Progenitor cell of endocrine pancreas (in vitro differentiated cells): ENCODE data around the gene C10orf71. TPM values are rescaled to one million over a fixed set of nuclear protein-coding genes. Genes with fewer than 3 reads are reported as not detected.

Source experiments
- DNase-seq: peaks from one replicate; pipeline ENCODE4 v3.0.0; 2021; ENCODE audit warnings: low spot score; ENCODE audit not compliant: unreplicated experiment
- H3K27ac Mint-ChIP-seq: 2 replicates; pipeline ENCODE4 v1.8.0; 2021; ENCODE audit warnings: mild to moderate bottlenecking, moderate library complexity, mixed read lengths
- H3K27me3 Mint-ChIP-seq: 2 replicates; pipeline ENCODE4 v1.8.0; 2021; ENCODE audit warnings: mixed read lengths
- H3K36me3 Mint-ChIP-seq: 2 replicates; pipeline ENCODE4 v1.8.0; 2022; ENCODE audit warnings: mixed read lengths; ENCODE audit not compliant: insufficient read depth
- H3K4me1 Mint-ChIP-seq: 2 replicates; pipeline ENCODE4 v1.8.0; 2021; ENCODE audit warnings: low read depth, mixed read lengths
- H3K4me3 Mint-ChIP-seq: 2 replicates; pipeline ENCODE4 v1.8.0; 2021; ENCODE audit warnings: low read depth, mild to moderate bottlenecking, moderate library complexity, mixed read lengths
- H3K9me3 Mint-ChIP-seq: 2 replicates; pipeline ENCODE4 v1.8.0; 2021; ENCODE audit warnings: low read depth, mixed read lengths
- total RNA-seq: library from RNA; stranded (reverse); gene quantifications from 2 replicates; pipeline ENCODE4 v1.2.1, GENCODE V29; 2021
- TF ChIP-seq, protein P1 (sequence below): fragments of 200-600 bp; sonication (generic); IDR thresholded peaks from one replicate; pipeline ENCODE4 v1.5.0; 2021; ENCODE audit warnings: antibody characterized with exemption, mild to moderate bottlenecking; ENCODE audit not compliant: unreplicated experiment

Gene C10orf71
- total RNA-seq, 1 donor from 2014 or later = not detected

DNA sequence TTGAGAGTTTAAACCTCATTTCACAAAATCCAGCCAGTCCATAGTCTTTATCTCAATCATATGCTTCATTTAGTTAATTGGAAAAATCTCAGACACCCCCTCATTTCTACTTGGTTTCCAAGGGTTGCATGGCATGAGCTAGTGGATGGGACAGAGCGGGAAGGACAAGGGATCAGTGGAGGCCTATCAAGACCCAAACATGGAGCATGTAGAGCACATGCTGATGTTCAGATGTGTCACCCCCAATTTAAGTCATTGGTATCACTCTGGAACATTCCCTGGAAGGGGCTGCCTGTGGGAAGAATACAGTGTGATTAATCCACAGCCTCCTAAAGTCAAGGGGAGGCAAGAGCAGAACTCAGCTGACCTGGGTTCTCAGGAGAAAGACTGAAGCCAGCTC, 2.3 kb downstream of the C10orf71 start:
- Mint-ChIP-seq H3K4me3 (no peak overlapping the region), H3K9me3 (no peaks in the 10 kb centered on the region), H3K36me3 (no peaks in the 10 kb centered on the region), H3K27me3 (peaks cover 32% of the 10 kb centered on the region), H3K4me1 (peaks cover 19% of the 10 kb centered on the region), H3K27ac (no peak overlapping the region)
- no peak for DNase-seq
- TF ChIP-seq, protein P1, sequence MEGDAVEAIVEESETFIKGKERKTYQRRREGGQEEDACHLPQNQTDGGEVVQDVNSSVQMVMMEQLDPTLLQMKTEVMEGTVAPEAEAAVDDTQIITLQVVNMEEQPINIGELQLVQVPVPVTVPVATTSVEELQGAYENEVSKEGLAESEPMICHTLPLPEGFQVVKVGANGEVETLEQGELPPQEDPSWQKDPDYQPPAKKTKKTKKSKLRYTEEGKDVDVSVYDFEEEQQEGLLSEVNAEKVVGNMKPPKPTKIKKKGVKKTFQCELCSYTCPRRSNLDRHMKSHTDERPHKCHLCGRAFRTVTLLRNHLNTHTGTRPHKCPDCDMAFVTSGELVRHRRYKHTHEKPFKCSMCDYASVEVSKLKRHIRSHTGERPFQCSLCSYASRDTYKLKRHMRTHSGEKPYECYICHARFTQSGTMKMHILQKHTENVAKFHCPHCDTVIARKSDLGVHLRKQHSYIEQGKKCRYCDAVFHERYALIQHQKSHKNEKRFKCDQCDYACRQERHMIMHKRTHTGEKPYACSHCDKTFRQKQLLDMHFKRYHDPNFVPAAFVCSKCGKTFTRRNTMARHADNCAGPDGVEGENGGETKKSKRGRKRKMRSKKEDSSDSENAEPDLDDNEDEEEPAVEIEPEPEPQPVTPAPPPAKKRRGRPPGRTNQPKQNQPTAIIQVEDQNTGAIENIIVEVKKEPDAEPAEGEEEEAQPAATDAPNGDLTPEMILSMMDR = no peak

DNA sequence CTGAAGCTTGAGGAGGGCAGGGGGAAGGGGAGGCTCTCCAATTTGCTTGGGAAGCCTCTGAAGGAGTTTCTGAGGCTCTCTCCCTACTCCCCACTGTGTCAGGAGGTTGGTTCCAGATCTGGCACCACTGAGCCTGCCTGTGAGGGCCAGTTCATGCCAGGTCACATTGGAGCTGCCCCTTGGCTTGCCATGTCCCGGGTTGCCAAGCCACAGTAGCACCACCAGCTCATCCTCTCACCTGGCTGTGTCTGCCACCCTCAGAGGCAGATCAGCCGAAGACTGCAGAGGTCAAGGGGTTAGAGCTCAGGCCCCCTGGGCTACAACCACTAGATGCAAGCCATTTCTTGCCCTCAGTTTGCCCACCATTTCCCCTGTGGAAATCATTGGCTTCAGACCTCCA, 3.1 kb downstream of the C10orf71 start:
- no peaks in the 10 kb centered on the region for H3K9me3 Mint-ChIP-seq
- no peak overlapping the region for H3K27ac Mint-ChIP-seq
- no peak overlapping the region for H3K4me3 Mint-ChIP-seq
- no peaks in the 10 kb centered on the region for H3K36me3 Mint-ChIP-seq
- peaks cover 29% of the 10 kb centered on the region for H3K27me3 Mint-ChIP-seq
- DNase-seq = no peak
- TF ChIP-seq, protein P1 = no peak
- H3K4me1 Mint-ChIP-seq = peaks cover 16% of the 10 kb centered on the region

DNA sequence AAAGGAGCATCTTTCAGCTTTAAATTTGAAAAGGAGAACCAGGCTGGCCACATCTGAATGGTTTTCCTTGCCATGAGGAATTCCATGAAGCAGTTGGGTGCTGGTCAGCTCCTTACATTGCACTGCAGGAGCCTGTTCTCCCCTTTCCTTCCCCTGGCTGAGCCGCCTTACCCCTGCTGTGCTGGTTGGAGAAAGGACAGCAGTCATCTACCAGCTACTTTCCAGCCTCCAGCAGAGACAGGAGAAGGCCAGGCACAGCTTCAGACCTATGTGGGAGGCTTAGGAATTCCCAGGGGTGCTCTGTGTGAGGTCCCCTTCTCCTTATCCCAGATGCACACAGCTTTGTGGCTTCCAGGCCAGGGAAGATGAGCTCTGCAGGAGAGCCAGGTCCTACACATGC, 4.7 kb downstream of the C10orf71 start:
- TF ChIP-seq, protein P1 = no peak
- Mint-ChIP-seq H3K9me3 (no peaks in the 10 kb centered on the region), H3K36me3 (no peaks in the 10 kb centered on the region), H3K27ac (no peak overlapping the region), H3K4me3 (no peak overlapping the region), H3K27me3 (peaks cover 20% of the 10 kb centered on the region), H3K4me1 (peaks cover 6% of the 10 kb centered on the region)
- no peak for DNase-seq

DNA sequence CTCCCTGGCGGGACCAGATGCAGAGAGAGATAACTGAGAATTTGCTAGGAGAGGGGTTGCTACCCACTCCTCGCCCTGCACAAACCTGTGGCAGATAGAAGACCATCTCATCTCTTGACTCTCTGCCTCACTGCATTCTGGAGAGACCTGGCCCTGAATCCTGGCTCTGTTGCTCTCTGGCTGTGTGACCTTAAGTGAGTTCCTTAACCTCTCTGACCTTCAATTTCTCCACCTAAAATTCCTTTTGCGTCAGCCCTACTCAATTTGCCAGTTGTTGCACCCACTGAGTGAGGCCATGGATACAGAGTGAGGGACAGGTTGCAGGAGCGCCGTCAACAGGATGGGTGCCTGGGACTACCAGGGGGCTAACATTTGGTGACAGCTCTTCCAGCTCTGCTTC, 5.2 kb downstream of the C10orf71 start:
- no peak for DNase-seq
- no peaks in the 10 kb centered on the region for H3K36me3 Mint-ChIP-seq
- peaks cover 2% of the 10 kb centered on the region for H3K4me1 Mint-ChIP-seq
- no peaks in the 10 kb centered on the region for H3K9me3 Mint-ChIP-seq
- no peak overlapping the region for H3K4me3 Mint-ChIP-seq
- TF ChIP-seq, protein P1 = no peak
- no peak overlapping the region for H3K27ac Mint-ChIP-seq
- H3K27me3 Mint-ChIP-seq = peaks cover 15% of the 10 kb centered on the region

DNA sequence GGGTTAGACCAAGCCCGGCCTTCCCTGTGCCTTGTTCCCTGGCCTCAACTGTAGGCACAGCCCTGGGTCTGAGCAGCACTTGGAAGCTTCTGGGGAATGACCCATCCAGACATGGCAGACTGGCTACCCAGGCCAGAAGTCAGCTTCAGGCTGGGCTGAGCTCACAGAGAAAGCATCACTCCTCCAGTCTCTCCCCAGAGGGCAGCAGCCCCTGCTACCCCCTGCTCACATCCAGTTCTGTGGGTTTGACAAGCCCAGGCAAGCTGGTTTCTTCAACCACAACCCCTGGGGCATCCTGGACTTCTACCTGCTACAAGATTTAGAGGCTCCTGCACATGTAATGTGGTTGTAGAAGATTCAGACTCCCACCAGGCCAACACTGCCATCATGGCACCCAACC, 9.0 kb downstream of the C10orf71 start:
- Mint-ChIP-seq H3K4me1 (no peaks in the 10 kb centered on the region), H3K27me3 (peaks cover 31% of the 10 kb centered on the region), H3K27ac (no peak overlapping the region), H3K36me3 (no peaks in the 10 kb centered on the region), H3K9me3 (no peaks in the 10 kb centered on the region), H3K4me3 (no peak overlapping the region)
- DNase-seq = no peak
- TF ChIP-seq, protein P1 = no peak
